ENCODE data around the gene ITGBL1. TPM values are rescaled to one million over a fixed set of nuclear protein-coding genes. Genes with fewer than 3 reads are reported as not detected.

ITGBL1 gene
- total and polyA plus RNA-seq, 2 donors (not counting 3 experiments of a cell fraction or from before 2014, with no cell fraction given): 4.6 to 8.8 TPM

- no peaks in the 10 kb centered on the region for H4K20me1 ChIP-seq (replicated peaks; ENCODE audit: control insufficient read depth, extremely low read depth, insufficient read depth, low read length)
- no peaks in the 10 kb centered on the region for H3K36me3 ChIP-seq (ENCODE audit: control insufficient read depth in 2 of 2, extremely low read depth in 1 of 2, insufficient read depth in 2 of 2, low read length in 2 of 2)
- no peak overlapping the region for H3K4me3 ChIP-seq (replicated peaks in 1 of 3; ENCODE audit: insufficient read depth in 1 of 3, low read depth in 1 of 3, low read length in 3 of 3)
- intact Hi-C loops (cut with micrococcal nuclease) (no loop called here), dilution Hi-C loops (cut with MboI; ENCODE audit: extremely low pct_ligation_motif_present, low sequenced_read_pairs) (loop anchor here (25.0 kb wide), 1 partner anchor 239 kb away; no protein-coding TSS in a partner anchor)
- peaks cover 6% of the 10 kb centered on the region for H3K4me1 ChIP-seq (ENCODE audit: control insufficient read depth, extremely low read depth, insufficient read depth, low read length)
- no peaks in the 10 kb centered on the region for H3K79me2 ChIP-seq (ENCODE audit: control insufficient read depth, insufficient read depth, low read length)
- H3K27ac ChIP-seq (ENCODE audit: insufficient read depth, low read depth, low read length): no peak overlapping the region
- no peaks in the 10 kb centered on the region for H3K27me3 ChIP-seq (ENCODE audit: control insufficient read depth in 2 of 2, insufficient read depth in 2 of 2, low read length in 2 of 2)
- ChIA-PET POLR2A (no interaction called here), CTCF (no interaction called here)
- no peak overlapping the region for H3K9ac ChIP-seq (replicated peaks; ENCODE audit: extremely low read depth, insufficient read depth, low read length)
- peak overlapping the region; percentile 72 for H2AFZ ChIP-seq (ENCODE audit: low read depth, low read length)
- no peaks in the 10 kb centered on the region for H3K9me3 ChIP-seq (replicated peaks; ENCODE audit: control insufficient read depth, insufficient read depth, low read length)
- H3K9me1 ChIP-seq (replicated peaks; ENCODE audit: control insufficient read depth, extremely low read depth, insufficient read depth, low read length): no peaks in the 10 kb centered on the region
- no peak overlapping the region for H3K4me2 ChIP-seq (ENCODE audit: insufficient read depth, low read length)
- no TSS peak for BruUV-seq (replicated peaks)
- peak; percentile 75 for FAIRE-seq
- no peak for TF ChIP-seq MAX (IDR thresholded peaks at IDR 0.05; ENCODE audit: insufficient read depth, insufficient read length)
- no peak for TF ChIP-seq GATA2 (IDR thresholded peaks at IDR 0.05; ENCODE audit: insufficient read depth, insufficient read length, low read depth, low read length)
- no peak for TF ChIP-seq FOS (IDR thresholded peaks at IDR 0.05; ENCODE audit: borderline replicate concordance, insufficient read depth, low read length)
- no peak for TF ChIP-seq POLR2A (IDR thresholded peaks at IDR 0.05; ENCODE audit: low read depth, low read length)
- peak; percentile 86 for DNase-seq (ENCODE audit: low read depth, low spot score)
Observed at GRCh38 chr13:101751488-101751887, 299.0 kb downstream of the ITGBL1 start.

- no peak for DNase-seq (ENCODE audit: low read depth, low spot score)
- ChIA-PET POLR2A (no interaction called here), CTCF (interaction anchor here (0.7 to 1.0 kb wide), 2 partner anchors 238 to 608 kb away, joined by 3 read pairs; no protein-coding TSS in a partner anchor)
- H3K27ac ChIP-seq (ENCODE audit: insufficient read depth, low read depth, low read length): no peak overlapping the region
- no peaks in the 10 kb centered on the region for H3K36me3 ChIP-seq (ENCODE audit: control insufficient read depth in 2 of 2, extremely low read depth in 1 of 2, insufficient read depth in 2 of 2, low read length in 2 of 2)
- dilution Hi-C loops (cut with MboI; ENCODE audit: extremely low pct_ligation_motif_present, low sequenced_read_pairs) (loop anchor here (25.0 kb wide), 1 partner anchor 240 kb away; no protein-coding TSS in a partner anchor), intact Hi-C loops (cut with micrococcal nuclease) (no loop called here)
- H3K79me2 ChIP-seq (ENCODE audit: control insufficient read depth, insufficient read depth, low read length): no peaks in the 10 kb centered on the region
- no peaks in the 10 kb centered on the region for H4K20me1 ChIP-seq (replicated peaks; ENCODE audit: control insufficient read depth, extremely low read depth, insufficient read depth, low read length)
- TF ChIP-seq JUN (IDR thresholded peaks at IDR 0.05; ENCODE audit: borderline replicate concordance, insufficient read depth, insufficient read length, low read depth) (no peak), CTCF (IDR thresholded peaks at IDR 0.05; ENCODE audit: extremely low read depth in 1 of 2, insufficient read depth in 1 of 2, low read depth in 1 of 2, low read length in 2 of 2) (no peak), MYC (IDR thresholded peaks at IDR 0.05; ENCODE audit: low read depth, low read length) (no peak), MAX (IDR thresholded peaks at IDR 0.05; ENCODE audit: insufficient read depth, insufficient read length) (no peak), POLR2A (IDR thresholded peaks at IDR 0.05; ENCODE audit: low read depth, low read length) (no peak), EZH2 (IDR thresholded peaks at IDR 0.05; ENCODE audit: borderline replicate concordance, low read depth, low read length, severe bottlenecking) (no peak), GATA2 (IDR thresholded peaks at IDR 0.05; ENCODE audit: insufficient read depth, insufficient read length, low read depth, low read length) (no peak), FOS (IDR thresholded peaks at IDR 0.05; ENCODE audit: borderline replicate concordance, insufficient read depth, low read length) (no peak), POLR2AphosphoS5 (IDR thresholded peaks at IDR 0.05; ENCODE audit: insufficient read depth, low read depth, low read length) (no peak)
- peak; percentile 18 for FAIRE-seq
- no peaks in the 10 kb centered on the region for H3K27me3 ChIP-seq (ENCODE audit: control insufficient read depth in 2 of 2, insufficient read depth in 2 of 2, low read length in 2 of 2)
- H3K4me2 ChIP-seq (ENCODE audit: insufficient read depth, low read length): no peak overlapping the region
- H3K9ac ChIP-seq (replicated peaks; ENCODE audit: extremely low read depth, insufficient read depth, low read length): no peak overlapping the region
- H3K9me3 ChIP-seq (replicated peaks; ENCODE audit: control insufficient read depth, insufficient read depth, low read length): no peaks in the 10 kb centered on the region
- H3K4me1 ChIP-seq (ENCODE audit: control insufficient read depth, extremely low read depth, insufficient read depth, low read length): peaks cover 6% of the 10 kb centered on the region
- BruUV-seq (replicated peaks): no TSS peak
- no peak overlapping the region for H3K4me3 ChIP-seq (replicated peaks in 1 of 3; ENCODE audit: insufficient read depth in 1 of 3, low read depth in 1 of 3, low read length in 3 of 3)
- H2AFZ ChIP-seq (ENCODE audit: low read depth, low read length): no peak overlapping the region
- no peaks in the 10 kb centered on the region for H3K9me1 ChIP-seq (replicated peaks; ENCODE audit: control insufficient read depth, extremely low read depth, insufficient read depth, low read length)
Observed at GRCh38 chr13:101752432-101752831, 300.0 kb downstream of the ITGBL1 start.

Data from endothelial cell of umbilical vein (primary cell).